Stimulated activated CD8-positive, alpha-beta memory T cell treated with anti-CD3 and anti-CD28 coated beads, Interleukin-4, amount 100 ng/mL, for 1 hour (primary cell): ENCODE measurements around the gene FRRS1.
"Not testable (repeated sequence)": the region's sequence is repeated elsewhere in the genome, so short reads cannot be mapped to it uniquely, and the experiment has no call there.

Source experiments
- DNase-seq, 2 donors: peaks; one replicate each; pipeline ENCODE4 v3.0.0-alpha.2; 2020; ENCODE audit warnings: low read depth in 2 of 2, low spot score in 1 of 2

The FRRS1 gene

GRCh38 chr1:99768524-99769245, 2.2 kb upstream of the FRRS1 start:
- DNase-seq, result no peak

DNA sequence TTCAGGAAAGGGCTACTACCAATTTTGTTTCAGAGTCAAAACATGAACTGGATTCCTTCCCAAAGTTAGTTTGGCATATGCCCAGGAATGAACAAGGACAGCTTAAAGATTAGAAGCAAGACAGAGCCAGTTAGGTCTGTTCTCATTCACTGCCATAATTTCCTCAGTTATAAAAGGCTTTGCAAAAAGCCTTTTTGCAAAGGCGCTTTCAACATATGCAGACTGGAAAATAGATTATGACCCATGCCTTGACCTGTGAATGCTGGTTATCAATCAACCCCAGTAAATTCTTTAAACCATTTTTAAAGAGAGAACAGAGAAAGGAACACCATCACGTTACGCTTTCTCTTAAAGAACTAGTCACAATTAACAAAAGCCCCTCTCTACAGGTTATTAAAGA, 1.7 kb upstream of the FRRS1 start:
- no peak for DNase-seq

- DNase-seq, result no peak
These were observed 1.5 kb downstream of the FRRS1 start for GRCh38 chr1:99764909-99765308.

GRCh38 chr1:99764439-99764838, 2.0 kb downstream of the FRRS1 start:
- DNase-seq, result no peak

DNA sequence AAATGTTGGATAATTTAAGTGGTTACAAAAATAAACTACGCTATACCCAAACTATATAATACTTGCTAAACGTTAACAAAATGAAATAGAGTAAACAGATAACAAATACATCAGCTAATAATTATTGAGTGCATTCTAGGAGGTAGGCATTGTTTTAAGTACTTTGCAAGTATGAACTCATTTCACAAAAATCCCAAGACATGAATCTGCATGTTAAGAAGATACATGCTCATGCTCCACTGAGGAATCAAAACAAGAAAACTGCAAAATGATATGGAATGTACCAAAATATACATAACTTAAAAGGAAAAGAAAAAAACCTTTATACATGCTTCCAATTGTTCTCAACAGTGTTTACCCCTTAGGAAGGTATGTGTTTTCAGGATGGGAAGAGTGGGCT, 2.5 kb downstream of the FRRS1 start:
- DNase-seq, result no peak

GRCh38 chr1:99761774-99762173, 4.7 kb downstream of the FRRS1 start:
- DNase-seq, result no peak

DNA sequence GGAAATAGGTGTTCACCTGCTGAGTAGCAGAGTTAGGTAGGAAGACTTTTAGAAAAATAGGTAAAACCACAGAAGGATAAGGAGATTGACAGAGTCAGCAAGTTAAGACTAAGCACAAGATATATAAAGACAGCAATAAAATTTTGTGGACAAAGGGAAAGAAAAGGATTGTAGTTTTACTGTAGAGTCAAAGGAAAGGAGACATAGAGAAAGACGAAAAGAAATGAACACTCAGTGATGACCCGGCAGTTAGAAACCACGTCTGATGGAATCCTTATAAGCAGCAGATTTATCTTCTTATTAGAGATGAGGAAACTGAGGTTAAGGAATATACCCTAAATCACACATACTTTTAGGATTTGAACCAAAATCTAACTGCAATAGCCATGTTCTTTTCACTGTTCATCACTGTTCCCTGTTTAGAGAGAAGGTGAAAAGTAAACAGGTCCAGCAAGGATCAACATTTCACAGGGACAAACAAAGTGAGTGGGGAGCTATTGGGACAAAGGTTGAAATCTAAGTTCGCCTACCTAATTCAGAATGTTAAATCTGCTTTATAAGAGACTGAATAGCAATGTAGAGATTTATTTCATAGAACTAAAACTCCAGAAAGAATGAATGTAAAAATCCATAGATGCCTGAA, 6.8 kb downstream of the FRRS1 start:
- no peak for DNase-seq

DNA sequence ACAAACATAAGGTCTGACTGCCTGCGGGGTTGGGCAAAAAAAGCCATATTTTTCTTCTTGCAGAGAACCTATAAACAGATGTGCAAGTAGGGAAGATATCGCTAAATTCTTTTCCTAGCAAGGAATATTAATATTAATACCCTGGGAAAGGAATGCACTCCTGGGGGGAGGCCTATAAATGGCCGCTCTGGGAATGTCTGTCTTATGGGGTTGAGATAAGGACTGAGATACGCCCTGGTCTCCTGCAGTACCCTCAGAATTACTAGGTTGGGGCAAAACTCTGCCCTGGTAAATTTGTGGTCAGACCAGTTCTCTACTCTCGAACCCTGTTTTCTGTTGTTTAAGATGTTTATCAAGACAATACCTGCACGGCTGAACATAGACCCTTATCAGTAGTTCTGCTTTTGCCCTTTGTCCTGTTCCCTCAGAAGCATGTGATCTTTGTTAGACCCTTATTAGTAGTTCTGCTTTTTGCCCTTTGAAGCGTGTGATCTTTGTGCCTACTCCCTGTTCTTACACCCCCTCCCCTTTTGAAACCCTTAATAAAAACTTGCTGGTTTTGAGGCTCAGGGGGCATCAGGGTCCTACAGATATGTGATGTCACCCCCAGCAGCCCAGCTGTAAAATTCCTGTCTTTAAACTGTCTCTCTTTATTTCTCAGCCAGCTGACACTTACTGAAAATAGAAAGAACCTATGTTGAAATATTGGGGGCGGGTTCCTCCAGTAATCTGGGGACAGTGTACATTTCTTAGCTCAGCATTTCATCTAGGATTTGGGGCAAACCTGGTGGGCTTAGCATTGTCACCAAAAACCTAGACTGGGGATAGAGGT, 7.5 kb downstream of the FRRS1 start:
- not testable (repeated sequence) for DNase-seq

DNA sequence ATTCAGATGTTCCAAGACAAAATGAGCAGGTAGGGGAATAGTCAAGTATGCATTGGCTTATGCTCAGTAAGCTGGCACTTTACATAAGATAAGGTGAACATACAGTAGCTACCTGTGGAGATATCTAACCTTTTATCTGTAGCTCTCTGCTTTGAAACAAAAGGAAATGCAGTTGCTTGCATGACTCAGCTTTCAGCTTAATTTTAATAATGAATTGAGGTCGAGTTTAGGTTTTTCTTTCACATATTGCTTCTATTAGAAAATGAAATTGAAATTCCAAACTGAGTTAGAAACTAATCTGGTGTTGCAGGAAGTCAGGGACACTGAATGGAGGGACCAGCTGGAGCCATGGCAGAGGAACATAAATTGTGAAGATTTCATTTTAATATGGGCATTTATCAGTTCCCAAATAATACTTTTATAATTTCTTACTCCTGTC, 8.3 kb downstream of the FRRS1 start:
- no peak for DNase-seq

- no peak for DNase-seq
These were observed 9.8 kb downstream of the FRRS1 start for GRCh38 chr1:99756598-99756997.

DNA sequence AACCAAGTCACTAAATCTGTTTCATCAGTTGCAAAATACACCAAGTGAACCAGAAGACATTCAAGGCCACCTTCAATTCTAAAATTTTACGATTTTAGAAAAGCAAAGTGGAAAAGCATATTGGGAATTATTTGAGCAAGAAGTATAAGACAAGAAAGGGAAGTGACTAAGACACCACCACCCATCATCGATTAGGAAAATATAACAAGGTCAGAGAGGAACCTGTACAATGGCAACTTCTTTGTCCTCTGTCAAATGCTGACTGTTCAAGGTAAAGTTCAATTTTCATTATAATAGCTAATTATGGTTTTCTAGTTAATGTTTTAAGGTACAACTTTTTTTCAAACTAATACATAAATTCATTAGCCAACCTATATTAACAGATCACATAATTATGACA, 10.8 kb downstream of the FRRS1 start:
- no peak for DNase-seq

DNA sequence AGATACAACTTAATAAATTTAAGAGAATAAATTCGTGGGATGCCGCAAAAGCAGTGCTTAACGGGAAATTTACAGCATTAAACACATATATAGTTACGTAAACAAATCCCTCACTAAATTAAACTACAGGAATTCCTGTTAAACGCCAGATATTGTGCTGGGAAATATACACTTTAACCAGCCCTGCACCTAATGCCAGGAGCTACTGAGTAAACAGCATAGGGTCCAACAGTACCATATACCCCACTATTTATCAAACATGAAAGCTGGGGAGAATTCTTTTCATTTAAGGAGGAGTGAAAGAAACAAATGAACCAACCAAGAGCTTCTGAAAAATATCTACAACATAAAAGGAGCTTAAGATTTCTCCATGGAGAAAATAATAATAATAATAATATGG, 11.7 kb downstream of the FRRS1 start:
- DNase-seq, result no peak

DNA sequence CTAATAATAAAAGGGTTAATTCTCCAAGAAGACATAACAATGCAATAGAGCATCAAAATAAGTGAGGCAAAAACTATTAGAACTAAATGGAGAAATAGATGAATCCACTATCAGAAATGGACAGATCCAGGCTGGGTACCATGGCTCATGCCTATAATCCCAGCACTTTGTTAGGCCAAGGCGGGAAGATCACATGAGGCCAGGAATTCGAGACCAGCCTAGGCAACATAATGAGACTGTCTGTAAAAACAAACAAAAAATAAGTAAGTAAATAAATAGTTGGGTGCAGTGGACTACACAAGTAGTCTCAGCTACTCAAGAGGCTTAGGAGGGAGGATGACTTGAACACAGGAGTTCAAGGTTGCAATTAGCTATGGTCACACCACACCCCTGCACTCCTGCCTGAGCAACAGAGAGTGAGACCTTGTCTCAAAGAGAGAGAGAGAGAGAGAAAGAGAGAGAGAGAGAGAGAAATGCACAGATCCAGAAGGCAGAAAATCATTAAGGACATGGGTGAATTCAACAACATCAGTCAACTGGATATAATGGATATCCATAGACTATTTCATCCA, 12.3 kb downstream of the FRRS1 start:
- no peak for DNase-seq

- no peak for DNase-seq
These were observed 14.4 kb downstream of the FRRS1 start for GRCh38 chr1:99751877-99752504.

GRCh38 chr1:99749504-99750347, 16.7 kb downstream of the FRRS1 start:
- DNase-seq, result no peak

DNA sequence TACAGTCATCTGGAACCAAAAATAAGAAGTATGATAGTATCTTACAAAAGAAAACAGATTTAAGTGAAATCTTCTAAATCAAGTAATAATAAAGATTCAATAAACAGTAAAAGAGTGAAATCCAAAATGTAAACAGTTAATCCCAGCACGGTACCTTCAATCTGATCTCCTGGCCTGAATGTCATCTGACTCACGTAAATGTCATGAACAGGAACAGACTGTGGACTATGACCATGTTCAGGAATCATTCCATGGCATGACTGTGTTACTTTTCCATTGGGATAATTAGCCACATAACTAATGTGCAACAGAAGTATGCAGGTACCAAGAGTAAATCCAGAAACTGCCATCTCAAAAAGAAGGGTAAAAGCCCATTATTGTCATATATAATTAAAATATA, 18.0 kb downstream of the FRRS1 start:
- no peak for DNase-seq

DNA sequence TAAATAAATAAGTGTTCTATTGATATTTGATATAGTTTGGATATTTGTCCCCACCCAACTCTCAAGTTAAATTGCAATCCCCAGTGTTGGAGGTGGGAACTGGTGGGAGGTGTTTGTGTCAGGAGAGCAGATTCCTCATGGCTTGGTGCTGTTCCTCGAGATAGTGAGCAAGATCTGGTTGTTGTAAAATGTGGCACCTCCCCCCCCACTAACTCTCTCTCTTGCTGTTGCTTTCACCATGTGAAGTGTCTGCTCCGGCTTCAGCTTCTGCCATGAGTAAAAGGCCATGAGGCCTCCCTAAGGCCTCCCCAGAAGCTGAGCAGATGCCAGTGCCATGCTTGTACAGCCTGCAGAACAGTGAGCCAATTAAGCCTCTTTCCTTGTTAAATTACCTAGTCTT, 20.8 kb downstream of the FRRS1 start:
- DNase-seq, result no peak

- no peak for DNase-seq
These were observed 21.4 kb downstream of the FRRS1 start for GRCh38 chr1:99745061-99745460.

GRCh38 chr1:99740141-99740540, 26.3 kb downstream of the FRRS1 start:
- no peak for DNase-seq

GRCh38 chr1:99738858-99739465, 27.5 kb downstream of the FRRS1 start:
- no peak for DNase-seq
